HepG2 (cell line): ENCODE data around the gene PXMP2. TPM values are rescaled to one million over a fixed set of nuclear protein-coding genes. Genes with fewer than 3 reads are reported as not detected.

Experiments used
- ARNT ChIP-seq: fragments of 450-650 bp; IDR thresholded peaks from 2 replicates; pipeline ENCODE4 v1.6.1; 2017
- FLYWCH1 ChIP-seq: sonication (generic); formaldehyde crosslinking; IDR thresholded peaks from 2 replicates; pipeline ENCODE4 v1.8.1; 2023; ENCODE audit warnings: mild to moderate bottlenecking, missing genetic modification reagents
- GATAD1 ChIP-seq: IDR thresholded peaks from 2 replicates; pipeline ENCODE4 v1.6.1; 2016; ENCODE audit warnings: missing genetic modification reagents, missing compliant biosample characterization
- IKZF1 ChIP-seq: fragments of 450-650 bp; IDR thresholded peaks from 2 replicates; pipeline ENCODE4 v1.7.1; 2016
- KAT8 ChIP-seq: IDR thresholded peaks from 2 replicates; pipeline ENCODE4 v1.6.1; 2016; ENCODE audit warnings: missing genetic modification reagents, missing compliant biosample characterization
- NFKB2 ChIP-seq: sonication (generic); formaldehyde crosslinking; IDR thresholded peaks from 2 replicates; pipeline ENCODE4 v1.4.0; 2020; ENCODE audit warnings: missing genetic modification reagents, borderline replicate concordance
- POLR2AphosphoS2 ChIP-seq: IDR thresholded peaks from 2 replicates; pipeline ENCODE4 v1.6.1; 2011; ENCODE audit warnings: low read depth, low read length, improper control_type of control experiment
- REL ChIP-seq: sonication (generic); formaldehyde crosslinking; conservative IDR thresholded peaks from 2 replicates; pipeline ENCODE4 v1.8.0; 2022; ENCODE audit warnings: mild to moderate bottlenecking, missing genetic modification reagents, moderate library complexity
- SMARCC2 ChIP-seq: fragments of 450-650 bp; IDR thresholded peaks from 2 replicates; pipeline ENCODE4 v1.6.1; 2017; ENCODE audit warnings: antibody characterized with exemption, mild to moderate bottlenecking
- SP2 ChIP-seq: sonication (generic); formaldehyde crosslinking; IDR thresholded peaks from 2 replicates; pipeline ENCODE4 v1.5.1; 2020; ENCODE audit warnings: mild to moderate bottlenecking, missing genetic modification reagents
- TAF1 ChIP-seq: sonication (generic); formaldehyde crosslinking; IDR thresholded peaks from 2 replicates; pipeline ENCODE4 v1.4.0; 2020; ENCODE audit warnings: missing genetic modification reagents
- XBP1 ChIP-seq: sonication (generic); formaldehyde crosslinking; IDR thresholded peaks from 2 replicates; pipeline ENCODE4 v1.5.0; 2020; ENCODE audit warnings: missing genetic modification reagents
- ZC3H13 ChIP-seq: sonication (generic); formaldehyde crosslinking; IDR thresholded peaks from 2 replicates; pipeline ENCODE4 v1.8.1; 2023; ENCODE audit warnings: mild to moderate bottlenecking, missing genetic modification reagents, moderate library complexity
- ZC3H4 ChIP-seq: sonication (generic); formaldehyde crosslinking; IDR thresholded peaks from 2 replicates; pipeline ENCODE4 v1.4.0; 2020; ENCODE audit warnings: missing genetic modification reagents, borderline replicate concordance
- ZNF121 ChIP-seq: sonication (generic); formaldehyde crosslinking; IDR thresholded peaks from 2 replicates; pipeline ENCODE4 v1.5.0; 2020; ENCODE audit warnings: mild to moderate bottlenecking, missing genetic modification reagents
- ZNF251 ChIP-seq: sonication (generic); formaldehyde crosslinking; IDR thresholded peaks from 2 replicates; pipeline ENCODE4 v1.9.0; 2021; ENCODE audit warnings: mild to moderate bottlenecking, missing genetic modification reagents
- ZNF552 ChIP-seq: sonication (generic); formaldehyde crosslinking; IDR thresholded peaks from 2 replicates; pipeline ENCODE4 v1.9.0; 2022; ENCODE audit warnings: missing genetic modification reagents, mild to moderate bottlenecking, borderline replicate concordance
- ZNF556 ChIP-seq: sonication (generic); formaldehyde crosslinking; IDR thresholded peaks from 2 replicates; pipeline ENCODE4 v1.4.0; 2020; ENCODE audit warnings: mild to moderate bottlenecking, missing genetic modification reagents, borderline replicate concordance
- ZNF841 ChIP-seq: sonication (generic); formaldehyde crosslinking; IDR thresholded peaks from 2 replicates; pipeline ENCODE4 v1.8.1; 2023; ENCODE audit warnings: missing genetic modification reagents, borderline replicate concordance
- ZNF878 ChIP-seq: sonication (generic); formaldehyde crosslinking; IDR thresholded peaks from 2 replicates; pipeline ENCODE4 v1.8.1; 2023; ENCODE audit warnings: mild to moderate bottlenecking, missing genetic modification reagents, moderate library complexity
- ZSCAN31 ChIP-seq: sonication (generic); formaldehyde crosslinking; IDR thresholded peaks from 2 replicates; pipeline ENCODE4 v1.5.0; 2020; ENCODE audit warnings: low read depth, mild to moderate bottlenecking, missing genetic modification reagents
- polyA plus RNA-seq, 8 experiments: library from polyadenylated mRNA; depleted of rRNA in 3 of 8; stranded (reverse) in 7 of 8; unstranded in 1 of 8; fragments of >200 nt; fragmentation: Illumina TruSeq in 4 of 8; extraction: Trizol in 4 of 8; gene quantifications; 2 replicates each; pipeline versions ENCODE4 v1.2.1 to v1.2.3, GENCODE V29; 2011 to 2016; ENCODE audit warnings: low read depth in 4 of 8, missing spikeins in 1 of 8, mixed read lengths in 1 of 8; ENCODE audit not compliant: insufficient read depth in 1 of 8
- total RNA-seq, 5 experiments: library from RNA; depleted of rRNA; stranded (reverse); fragments of >200 nt; fragmentation: Illumina TruSeq; extraction: Trizol; gene quantifications; 2 replicates each; pipeline ENCODE4 v1.2.3, GENCODE V29; 2016; ENCODE audit warnings: low read depth in 1 of 5
- TF ChIP-seq, protein P1 (sequence below): sonication (generic); formaldehyde crosslinking; IDR thresholded peaks from 2 replicates; pipeline ENCODE4 v1.4.0; 2020; ENCODE audit warnings: low read depth, mild to moderate bottlenecking, missing genetic modification reagents
- TF ChIP-seq, protein P2 (sequence below): sonication (generic); formaldehyde crosslinking; IDR thresholded peaks from 2 replicates; pipeline ENCODE4 v1.8.1; 2023; ENCODE audit warnings: mild to moderate bottlenecking, moderate library complexity, missing genetic modification reagents
- TF ChIP-seq, protein P3 (sequence below): sonication (generic); formaldehyde crosslinking; IDR thresholded peaks from 2 replicates; pipeline ENCODE4 v1.4.0; 2020; ENCODE audit warnings: mild to moderate bottlenecking, missing genetic modification reagents, borderline replicate concordance
- TF ChIP-seq, protein P4 (sequence below): sonication (generic); formaldehyde crosslinking; IDR thresholded peaks from 2 replicates; pipeline ENCODE4 v1.8.1; 2022; ENCODE audit warnings: low read depth, mild to moderate bottlenecking, missing genetic modification reagents

Gene PXMP2
- total and polyA plus RNA-seq, 2 of the 13 experiments (the other 11 are each of a cell fraction or from before 2014, with no cell fraction given), result 25.5 to 42.9 TPM

DNA sequence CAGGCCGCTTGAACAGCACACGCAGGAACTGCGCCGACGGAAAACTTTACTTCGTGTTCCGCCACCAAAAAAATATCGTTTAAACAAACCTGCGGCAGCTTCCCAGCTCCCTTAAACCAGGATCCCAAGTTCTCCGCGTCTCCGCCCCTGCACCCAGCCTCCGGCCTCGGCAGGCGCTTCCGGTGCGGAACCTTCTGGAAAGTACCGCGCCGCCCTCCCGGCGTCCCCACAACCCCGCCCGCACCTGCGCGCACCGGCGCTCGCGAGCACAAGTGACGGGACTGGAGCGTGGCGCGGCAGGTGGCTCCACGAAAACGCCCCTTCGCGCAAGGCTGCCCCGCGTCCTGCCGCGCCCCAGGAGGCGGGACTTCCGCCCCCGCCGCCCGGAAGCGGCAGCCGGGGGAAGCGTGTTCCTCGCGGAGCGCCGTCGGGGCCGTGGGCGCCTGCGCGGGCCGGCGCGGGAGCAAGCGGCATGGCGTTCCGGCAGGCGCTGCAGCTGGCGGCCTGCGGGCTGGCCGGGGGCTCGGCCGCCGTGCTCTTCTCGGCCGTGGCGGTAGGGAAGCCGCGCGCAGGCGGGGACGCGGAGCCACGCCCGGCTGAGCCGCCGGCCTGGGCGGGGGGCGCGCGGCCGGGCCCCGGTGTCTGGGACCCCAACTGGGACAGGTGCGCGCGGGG lies 23.2 kb downstream of the PXMP2 start, which contains the start of gene PGAM5 (continued):
- TF ChIP-seq, protein P1, sequence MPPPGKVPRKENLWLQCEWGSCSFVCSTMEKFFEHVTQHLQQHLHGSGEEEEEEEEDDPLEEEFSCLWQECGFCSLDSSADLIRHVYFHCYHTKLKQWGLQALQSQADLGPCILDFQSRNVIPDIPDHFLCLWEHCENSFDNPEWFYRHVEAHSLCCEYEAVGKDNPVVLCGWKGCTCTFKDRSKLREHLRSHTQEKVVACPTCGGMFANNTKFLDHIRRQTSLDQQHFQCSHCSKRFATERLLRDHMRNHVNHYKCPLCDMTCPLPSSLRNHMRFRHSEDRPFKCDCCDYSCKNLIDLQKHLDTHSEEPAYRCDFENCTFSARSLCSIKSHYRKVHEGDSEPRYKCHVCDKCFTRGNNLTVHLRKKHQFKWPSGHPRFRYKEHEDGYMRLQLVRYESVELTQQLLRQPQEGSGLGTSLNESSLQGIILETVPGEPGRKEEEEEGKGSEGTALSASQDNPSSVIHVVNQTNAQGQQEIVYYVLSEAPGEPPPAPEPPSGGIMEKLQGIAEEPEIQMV (CRISPR knock-in tag), result peak; percentile 82
- TF ChIP-seq ZNF878 (CRISPR knock-in tag) (no peak), SMARCC2 (no peak), ZNF552 (CRISPR knock-in tag) (peak; percentile 90; the same call in 1 of the 2 replicates), ZC3H4 (CRISPR knock-in tag) (no peak), ARNT (no peak), POLR2AphosphoS2 (no peak), TAF1 (CRISPR knock-in tag) (peak; percentile 64), ZNF121 (0 out of 2 replicates have a peak, but pooled peaks have one; percentile 38), KAT8 (CRISPR knock-in tag) (peak; percentile 86), ZNF556 (0 out of 2 replicates have a peak, but pooled peaks have one; percentile 36), SP2 (peak; percentile 92), ZSCAN31 (CRISPR knock-in tag) (peak; percentile 93), REL (CRISPR knock-in tag) (peak; percentile 69; the same call in 1 of the 2 replicates), ZNF251 (CRISPR knock-in tag) (no peak), GATAD1 (CRISPR knock-in tag) (peak; percentile 84), XBP1 (CRISPR knock-in tag) (no peak), FLYWCH1 (CRISPR knock-in tag) (no peak; the same call in 1 of the 2 replicates), ZNF841 (CRISPR knock-in tag) (no peak), ZC3H13 (CRISPR knock-in tag) (peak; percentile 81; the same call in 1 of the 2 replicates), IKZF1 (no peak), NFKB2 (CRISPR knock-in tag) (peak; percentile 95)
- TF ChIP-seq, protein P2, sequence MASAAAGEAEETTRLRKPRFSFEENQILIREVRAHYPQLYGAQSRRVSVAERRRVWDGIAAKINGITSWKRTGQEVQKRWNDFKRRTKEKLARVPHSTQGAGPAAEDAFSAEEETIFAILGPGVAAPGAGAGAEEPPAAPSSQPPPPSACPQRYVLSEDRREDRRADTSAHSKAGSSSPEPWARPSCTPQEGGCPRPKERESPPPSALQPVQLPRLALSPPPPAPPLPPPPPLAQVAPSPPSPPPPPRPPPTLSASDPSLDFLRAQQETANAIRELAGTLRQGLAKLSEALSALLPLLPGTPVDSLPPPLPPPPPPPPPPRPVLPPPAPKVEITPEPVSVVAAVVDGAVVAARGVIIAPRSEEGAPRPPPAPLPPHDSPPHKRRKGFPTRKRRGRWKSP (CRISPR knock-in tag), result no peak; the same call in 1 of the 2 replicates
- TF ChIP-seq, protein P3, sequence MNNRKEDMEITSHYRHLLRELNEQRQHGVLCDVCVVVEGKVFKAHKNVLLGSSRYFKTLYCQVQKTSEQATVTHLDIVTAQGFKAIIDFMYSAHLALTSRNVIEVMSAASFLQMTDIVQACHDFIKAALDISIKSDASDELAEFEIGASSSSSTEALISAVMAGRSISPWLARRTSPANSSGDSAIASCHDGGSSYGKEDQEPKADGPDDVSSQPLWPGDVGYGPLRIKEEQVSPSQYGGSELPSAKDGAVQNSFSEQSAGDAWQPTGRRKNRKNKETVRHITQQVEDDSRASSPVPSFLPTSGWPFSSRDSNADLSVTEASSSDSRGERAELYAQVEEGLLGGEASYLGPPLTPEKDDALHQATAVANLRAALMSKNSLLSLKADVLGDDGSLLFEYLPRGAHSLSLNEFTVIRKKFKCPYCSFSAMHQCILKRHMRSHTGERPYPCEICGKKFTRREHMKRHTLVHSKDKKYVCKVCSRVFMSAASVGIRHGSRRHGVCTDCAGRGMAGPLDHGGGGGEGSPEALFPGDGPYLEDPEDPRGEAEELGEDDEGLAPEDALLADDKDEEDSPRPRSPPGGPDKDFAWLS, result no peak
- TF ChIP-seq, protein P4, sequence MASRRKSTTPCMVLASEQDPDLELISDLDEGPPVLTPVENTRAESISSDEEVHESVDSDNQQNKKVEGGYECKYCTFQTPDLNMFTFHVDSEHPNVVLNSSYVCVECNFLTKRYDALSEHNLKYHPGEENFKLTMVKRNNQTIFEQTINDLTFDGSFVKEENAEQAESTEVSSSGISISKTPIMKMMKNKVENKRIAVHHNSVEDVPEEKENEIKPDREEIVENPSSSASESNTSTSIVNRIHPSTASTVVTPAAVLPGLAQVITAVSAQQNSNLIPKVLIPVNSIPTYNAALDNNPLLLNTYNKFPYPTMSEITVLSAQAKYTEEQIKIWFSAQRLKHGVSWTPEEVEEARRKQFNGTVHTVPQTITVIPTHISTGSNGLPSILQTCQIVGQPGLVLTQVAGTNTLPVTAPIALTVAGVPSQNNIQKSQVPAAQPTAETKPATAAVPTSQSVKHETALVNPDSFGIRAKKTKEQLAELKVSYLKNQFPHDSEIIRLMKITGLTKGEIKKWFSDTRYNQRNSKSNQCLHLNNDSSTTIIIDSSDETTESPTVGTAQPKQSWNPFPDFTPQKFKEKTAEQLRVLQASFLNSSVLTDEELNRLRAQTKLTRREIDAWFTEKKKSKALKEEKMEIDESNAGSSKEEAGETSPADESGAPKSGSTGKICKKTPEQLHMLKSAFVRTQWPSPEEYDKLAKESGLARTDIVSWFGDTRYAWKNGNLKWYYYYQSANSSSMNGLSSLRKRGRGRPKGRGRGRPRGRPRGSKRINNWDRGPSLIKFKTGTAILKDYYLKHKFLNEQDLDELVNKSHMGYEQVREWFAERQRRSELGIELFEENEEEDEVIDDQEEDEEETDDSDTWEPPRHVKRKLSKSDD (CRISPR knock-in tag), result peak; percentile 87; the same call in 1 of the 2 replicates
